GM18870 (cell line): ENCODE data around the gene IL4I1.
A peak's percentile ranks its signal among the peaks of the same experiment; 100 is the strongest.

Experiments used
- ATAC-seq: cut with Tn5 transposase; IDR thresholded peaks from one replicate; pipeline ENCODE4 v1.9.1; 2021; ENCODE audit warnings: moderate library complexity; ENCODE audit not compliant: unreplicated experiment

IL4I1 gene

GRCh38 chr19:49879243-49879963 lies 17.3 kb downstream of the IL4I1 start:
- ATAC-seq: no peak

DNA sequence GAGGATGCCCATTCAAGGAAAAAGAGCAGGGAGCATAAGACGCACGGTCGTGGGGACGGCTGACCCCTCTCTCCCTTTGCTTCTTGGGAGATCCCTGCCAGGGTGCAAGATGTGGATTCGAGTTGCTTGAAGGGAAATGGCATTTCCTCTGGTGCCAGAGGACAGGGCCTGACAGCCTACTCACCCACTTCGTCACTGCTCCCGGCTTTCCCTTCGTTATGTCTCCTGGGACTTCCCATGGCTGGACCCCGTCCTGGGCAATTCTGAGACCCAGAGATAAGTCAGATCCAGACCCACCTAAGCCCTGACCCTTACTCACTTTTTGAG lies 18.0 kb downstream of the IL4I1 start:
- ATAC-seq: no peak

- ATAC-seq: peak; percentile 20
These were observed 18.6 kb downstream of the IL4I1 start for GRCh38 chr19:49877879-49878743.

DNA sequence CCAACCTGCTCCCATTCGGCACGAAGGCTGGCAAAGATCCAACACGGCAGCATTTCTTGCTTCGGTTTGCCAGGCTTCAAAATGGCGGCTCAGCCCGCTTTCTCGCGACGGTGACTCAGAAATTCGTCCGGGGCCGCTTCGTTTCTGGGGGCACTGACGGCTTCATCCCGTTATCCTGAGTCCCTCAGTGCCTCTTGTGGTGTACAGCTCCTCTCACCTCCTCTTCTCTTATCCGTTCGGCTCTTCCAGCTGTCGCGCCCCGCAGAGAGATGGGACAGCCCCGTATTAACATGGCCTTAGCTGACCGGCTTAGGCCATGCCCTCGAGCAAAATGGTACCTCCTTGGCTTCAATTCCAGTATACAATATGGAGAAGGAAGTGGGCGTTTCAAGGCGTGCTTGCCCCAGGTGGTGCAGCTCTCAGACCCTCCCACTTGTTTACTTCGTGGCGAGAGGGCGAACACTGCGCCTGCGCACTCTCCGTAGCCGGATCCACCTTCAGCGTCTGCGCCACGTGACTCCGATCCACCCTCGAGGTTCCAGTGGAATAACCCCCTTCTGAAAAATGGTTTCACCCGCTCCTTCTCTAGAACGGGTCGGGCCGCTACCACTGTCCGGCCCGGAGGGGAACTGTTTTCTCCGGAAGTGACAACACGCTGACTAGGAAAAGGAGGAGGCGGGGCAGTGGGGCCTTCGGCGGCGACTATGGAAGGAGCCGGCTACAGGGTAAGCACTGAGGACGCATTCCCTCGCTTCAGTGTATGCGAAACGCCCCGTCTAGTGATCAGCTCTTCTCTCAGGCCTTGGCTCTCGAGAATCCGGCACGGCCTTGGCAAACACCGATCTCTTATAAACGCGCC lies 19.4 kb downstream of the IL4I1 start, which contains the start of the genes AKT1S1 and TBC1D17:
Gene AKT1S1, minus strand, starts transcription at position 336 of the 859 bp plus-strand sequence. CDS start 4,060 bp downstream, outside the sequence.
Gene TBC1D17, plus strand, starts transcription at position 683 of the 859 bp plus-strand sequence. Its CDS starts 22 bp downstream, at position 705.
- ATAC-seq: peak; percentile 58

GRCh38 chr19:49876422-49877019 lies 20.2 kb downstream of the IL4I1 start:
- ATAC-seq: peak; percentile 33

DNA sequence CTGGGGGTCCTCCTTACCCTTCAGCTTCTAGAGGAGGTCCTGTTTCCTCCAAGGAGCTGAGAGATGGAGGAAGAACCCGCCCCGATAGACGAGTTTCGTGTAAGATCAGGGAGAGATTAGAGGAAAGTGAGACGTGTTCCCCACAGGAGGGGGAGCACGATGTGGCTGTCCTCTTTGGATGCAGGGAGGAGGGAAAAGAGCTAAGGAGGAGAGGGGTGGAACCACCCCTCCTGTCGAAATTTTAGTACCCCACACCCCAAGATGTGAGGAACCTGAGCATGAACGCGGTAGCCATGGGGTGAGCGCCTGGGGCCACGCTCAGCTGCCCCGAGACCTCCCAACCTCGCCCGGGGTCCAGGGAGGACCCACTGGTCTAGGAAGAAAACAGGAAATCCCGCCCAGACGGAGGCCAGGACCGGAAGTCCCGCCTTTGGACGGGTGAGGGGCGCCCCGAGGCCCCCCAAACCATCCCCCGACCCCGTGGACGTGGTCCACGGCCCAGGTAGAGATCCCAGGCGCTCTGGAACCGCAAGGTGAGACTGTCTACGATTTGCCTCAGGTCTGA lies 20.7 kb downstream of the IL4I1 start:
- ATAC-seq: no peak

DNA sequence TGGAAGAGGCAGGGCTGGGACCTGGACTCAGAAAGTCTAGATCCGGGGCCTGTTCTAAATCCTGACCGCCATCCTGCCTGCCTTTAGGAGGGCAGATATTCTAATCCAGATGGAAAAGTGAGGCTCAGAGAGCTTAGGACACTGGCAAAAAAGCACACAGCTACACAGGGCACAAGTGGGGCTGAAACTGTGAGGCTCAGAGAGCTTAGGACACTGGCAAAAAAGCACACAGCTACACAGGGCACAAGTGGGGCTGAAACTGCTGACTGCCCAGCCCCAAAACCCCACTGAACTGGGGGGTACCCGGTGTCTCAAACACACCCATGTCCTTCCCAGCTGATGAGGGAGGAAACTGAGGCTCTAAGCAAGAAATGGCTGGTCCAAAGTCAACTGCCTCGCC lies 21.5 kb downstream of the IL4I1 start:
- no peak for ATAC-seq

DNA sequence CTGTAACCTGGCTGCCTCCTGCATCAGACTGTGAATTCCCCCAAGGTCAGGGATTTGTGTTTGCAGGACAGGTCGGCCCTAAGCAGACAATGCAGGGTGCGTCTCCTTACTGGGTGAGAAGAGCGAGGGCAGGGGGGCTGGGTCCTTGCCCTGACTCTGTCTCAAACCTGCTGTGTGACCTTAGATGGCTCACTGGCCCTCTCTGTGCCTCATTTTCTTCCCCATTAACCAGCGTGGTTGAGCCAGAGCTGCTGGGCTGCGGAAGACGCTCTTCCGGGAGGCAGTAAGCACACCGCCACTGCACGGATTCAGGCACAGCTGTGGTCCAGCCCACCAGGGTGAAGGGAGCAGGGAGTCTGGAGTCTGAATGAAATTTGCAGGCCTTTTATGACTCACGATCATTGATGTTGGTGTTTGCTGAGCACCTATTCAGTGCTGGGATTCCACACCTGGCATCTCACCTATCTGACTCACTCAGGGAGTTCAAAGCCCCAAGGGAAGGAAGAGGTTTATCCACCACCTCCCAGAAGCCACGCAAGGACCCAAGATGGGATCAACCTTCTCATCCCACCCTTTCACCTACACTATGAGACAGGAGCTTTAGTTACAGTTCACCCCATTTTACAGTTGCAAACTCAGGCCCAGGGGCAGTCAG lies 22.1 kb downstream of the IL4I1 start:
- no peak for ATAC-seq

- no peak for ATAC-seq
These were observed 22.9 kb downstream of the IL4I1 start for GRCh38 chr19:49873834-49874233.

- ATAC-seq: no peak
These were observed 23.6 kb downstream of the IL4I1 start for GRCh38 chr19:49873129-49873521.

DNA sequence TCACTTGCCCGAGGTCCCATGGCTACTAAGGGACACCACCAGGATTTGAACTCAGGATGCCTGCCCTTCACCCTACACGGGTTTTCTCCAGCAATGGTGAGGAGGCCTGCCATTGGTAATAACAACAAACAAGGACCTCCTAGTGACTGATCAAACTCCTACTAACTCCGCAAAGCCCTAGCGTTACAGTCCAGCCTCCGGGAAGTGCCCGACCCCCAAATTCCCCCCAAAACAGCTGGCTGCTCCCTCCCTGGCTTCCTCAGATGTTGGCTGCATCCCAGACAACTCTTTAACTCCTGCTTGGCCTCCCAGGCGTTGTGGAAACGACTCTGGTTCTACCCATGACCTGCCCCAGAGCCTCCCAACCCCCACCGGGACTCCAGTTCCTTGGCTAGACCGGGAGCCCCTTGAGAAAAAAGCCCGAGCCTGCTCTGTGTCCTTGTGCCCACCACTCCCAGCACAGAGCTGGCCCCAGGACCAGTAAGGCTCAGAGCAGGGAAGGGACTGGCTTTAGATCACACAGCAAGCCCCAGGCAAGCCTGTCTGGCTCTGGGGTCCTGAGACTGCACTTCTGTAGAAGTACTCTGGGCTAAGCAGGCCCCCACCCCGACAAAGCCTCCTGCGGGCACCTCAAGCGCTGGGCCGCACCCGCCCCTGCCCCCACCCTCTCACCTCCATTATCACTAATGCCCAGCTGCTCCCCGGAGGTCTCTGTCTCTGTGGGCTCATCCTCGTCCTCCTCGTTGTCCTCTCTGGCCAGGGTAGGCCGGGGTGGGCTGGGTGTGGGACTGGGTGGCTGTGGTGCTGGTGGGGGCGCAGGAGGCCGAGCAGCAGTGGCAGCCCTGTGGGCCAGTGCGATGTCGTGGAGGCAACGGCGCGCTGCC lies 24.2 kb downstream of the IL4I1 start:
- no peak for ATAC-seq

DNA sequence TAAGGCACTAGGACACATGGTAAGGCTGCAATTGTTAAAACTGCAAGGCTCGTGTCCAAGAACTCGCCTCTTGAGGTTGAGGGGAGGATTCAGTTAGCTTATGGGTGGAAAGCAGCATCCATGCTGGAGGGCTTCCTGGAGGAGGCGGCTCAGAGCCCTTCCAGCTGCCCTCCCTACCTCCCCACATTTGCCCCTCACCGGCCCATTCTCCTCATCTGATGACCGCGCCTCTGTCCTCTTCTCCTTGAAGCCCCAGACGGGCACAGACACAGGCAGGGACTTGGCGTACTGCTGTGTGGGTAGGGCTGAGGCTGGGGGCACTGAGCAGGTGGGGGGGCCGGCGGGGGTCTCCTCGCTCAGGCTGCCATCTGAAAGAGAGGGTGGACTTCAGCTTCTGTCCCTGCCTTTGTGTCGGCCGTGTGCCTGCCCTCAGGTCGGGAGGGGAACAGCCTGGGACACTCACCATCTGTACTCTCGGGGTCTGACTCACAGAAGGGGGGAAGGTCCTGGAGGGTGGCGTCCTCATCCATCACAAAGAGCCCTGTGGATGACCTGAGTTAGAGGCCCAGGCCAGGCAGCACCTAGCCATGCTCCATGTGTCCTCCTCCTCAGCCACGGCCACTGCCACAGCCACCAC lies 25.2 kb downstream of the IL4I1 start:
- ATAC-seq: no peak

DNA sequence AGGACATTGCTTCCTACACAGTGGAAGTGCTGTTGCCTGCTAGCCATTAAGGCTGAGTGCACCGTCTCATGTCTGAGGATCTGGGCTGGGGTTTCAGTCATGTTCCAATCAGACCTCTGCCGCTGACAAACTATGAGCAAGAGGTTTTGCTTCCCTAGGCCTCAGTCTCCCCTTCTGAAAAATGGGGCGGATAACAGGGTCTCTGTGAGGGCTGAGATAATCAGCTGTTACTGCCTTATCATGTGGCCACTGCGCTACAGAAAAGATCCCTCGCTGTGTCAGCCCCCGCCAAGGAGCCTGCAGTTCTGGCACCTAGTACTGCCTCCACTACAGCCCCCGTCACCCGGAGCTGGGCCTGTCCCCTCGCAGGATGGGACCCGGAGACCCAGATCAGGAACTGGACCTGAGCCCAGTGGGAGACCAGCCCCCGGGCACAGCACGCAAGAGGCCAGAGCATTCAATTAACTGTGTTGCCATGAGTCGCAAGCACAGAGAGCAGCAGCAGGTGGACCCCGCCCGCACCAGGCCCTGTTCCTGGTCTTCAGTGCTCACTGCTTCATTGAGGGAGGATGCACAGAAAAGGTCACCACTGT lies 26.3 kb downstream of the IL4I1 start:
- no peak for ATAC-seq

GRCh38 chr19:49869484-49870308 lies 27.0 kb downstream of the IL4I1 start:
- ATAC-seq: peak; percentile 80

GRCh38 chr19:49869009-49869483 lies 27.6 kb downstream of the IL4I1 start:
- ATAC-seq: peak; percentile 11

DNA sequence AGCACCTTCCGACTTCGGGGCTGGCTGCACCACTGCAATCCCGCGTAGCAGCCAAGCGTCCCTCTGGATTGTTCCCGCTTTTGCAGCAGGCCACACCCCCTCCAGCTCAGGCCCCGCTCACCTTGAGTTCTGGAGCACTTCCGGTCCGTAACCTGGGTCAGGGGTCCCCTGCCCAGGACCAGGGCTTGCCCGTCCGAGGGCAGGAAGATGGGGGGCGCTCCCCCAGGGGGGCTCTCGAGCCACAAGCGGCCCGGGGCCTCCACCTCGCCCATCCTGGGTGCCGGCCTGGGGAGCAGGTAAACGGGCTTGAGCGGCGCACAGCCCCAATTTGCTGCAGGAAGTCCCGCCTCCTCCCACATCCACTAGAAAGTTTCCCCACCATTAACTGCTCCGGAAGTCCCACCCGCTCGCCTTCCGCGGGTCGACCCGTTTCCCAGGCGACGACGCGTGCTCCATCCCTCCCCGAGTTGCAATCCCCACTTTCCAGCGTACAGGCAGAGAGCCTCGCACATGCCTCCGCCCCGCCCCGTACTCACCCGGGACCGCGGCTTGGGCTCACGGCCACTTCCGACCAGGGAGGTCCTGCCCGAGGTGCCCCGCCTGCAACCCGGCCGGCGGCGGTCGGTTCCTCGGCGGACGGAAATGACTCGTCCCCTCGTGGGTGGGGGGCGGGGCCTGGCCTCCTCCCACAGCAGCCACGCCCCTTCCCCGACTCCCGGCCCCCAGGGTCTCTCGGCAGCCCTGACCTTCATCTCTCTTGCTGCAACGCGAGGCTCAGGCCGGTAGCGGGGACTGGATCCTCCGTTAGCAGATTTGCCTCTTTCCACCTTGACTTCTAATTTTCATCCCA lies 29.5 kb downstream of the IL4I1 start, which contains the start of gene PNKP:
Gene PNKP, minus strand, starts transcription at position 644 of the 850 bp plus-strand sequence. Its CDS starts 372 bp downstream, at position 272.
- ATAC-seq: peak; percentile 32
